NOMO-1 treated with DMSO at 0.1 percent for 48 hours (cell line): ENCODE measurements around the gene MIF.
"Not testable (repeated sequence)": the region's sequence is repeated elsewhere in the genome, so short reads cannot be mapped to it uniquely, and the experiment has no call there.

Experiments
- DNase-seq: peaks from one replicate; lab custom pipeline; 2025; ENCODE audit not compliant: unreplicated experiment; lab: John Stamatoyannopoulos, UW

MIF gene

DNA sequence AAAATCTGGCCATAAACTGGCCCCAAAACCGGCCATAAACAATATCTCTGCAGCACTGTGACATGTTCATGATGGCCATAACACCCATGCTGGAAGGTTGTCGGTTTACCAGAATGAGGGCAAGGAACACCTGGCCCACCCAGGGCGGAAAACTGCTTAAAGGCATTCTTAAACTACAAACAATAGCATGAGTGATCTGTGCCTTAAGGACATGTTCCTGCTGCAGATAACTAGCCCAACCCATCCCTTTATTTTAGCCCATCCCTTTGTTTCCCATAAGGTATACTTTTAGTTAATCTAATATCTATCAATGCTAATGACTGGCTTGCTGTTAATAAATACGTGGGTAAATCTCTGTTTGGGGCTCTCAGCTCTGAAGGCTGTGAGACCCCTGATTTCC is 6.0 kb downstream of the MIF start:
- not testable (repeated sequence) for DNase-seq

DNA sequence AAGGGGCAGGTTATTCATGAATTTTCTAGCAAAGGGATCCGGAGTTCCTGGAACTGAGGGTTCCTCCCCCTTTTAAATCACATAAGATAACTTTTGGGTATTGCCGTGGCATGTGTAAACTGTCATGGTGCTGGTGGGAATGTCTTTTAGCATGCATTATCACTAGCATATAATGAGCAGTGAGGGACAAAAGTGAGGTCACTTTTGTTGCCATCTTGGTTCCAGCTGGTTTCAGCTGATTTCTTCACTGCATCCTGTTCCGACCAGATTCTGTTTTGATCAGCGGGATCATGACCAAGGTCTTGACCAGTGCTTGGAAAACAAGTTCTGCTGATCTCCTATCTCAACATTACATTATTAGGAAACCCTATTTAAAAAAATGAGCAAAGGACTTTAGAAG is 7.4 kb downstream of the MIF start:
- DNase-seq = no peak

DNA sequence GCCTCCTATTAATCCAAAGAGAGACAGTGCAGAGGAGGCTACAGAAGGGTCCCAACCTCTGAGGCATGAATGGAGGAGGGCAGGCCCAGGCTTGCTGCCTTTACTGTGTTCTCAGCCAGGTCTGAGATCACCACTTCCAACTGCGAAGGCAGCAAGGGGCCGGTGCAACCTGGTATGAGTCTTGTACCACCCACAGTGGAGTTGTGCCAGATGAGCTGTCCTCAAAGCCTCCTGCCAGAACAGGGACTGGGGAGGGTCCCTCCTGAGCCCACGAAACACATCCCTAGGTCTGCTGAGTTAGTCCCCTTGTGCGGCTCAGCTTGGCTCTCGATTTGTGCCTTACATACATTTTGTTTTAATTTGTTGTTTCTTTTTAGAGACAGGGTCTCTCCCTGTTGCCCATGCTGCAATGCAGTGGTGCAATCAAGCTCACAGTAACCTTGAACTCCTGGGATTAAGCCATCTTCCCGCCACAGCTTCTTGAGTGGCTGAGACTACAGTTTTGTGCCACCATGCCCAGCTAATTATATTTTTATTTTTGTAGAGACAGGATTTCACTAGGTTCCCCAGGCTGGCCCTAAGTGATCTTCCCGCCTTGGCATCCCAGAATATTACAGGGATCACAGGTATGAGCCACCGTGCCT is 9.3 kb downstream of the MIF start:
- no peak for DNase-seq

DNA sequence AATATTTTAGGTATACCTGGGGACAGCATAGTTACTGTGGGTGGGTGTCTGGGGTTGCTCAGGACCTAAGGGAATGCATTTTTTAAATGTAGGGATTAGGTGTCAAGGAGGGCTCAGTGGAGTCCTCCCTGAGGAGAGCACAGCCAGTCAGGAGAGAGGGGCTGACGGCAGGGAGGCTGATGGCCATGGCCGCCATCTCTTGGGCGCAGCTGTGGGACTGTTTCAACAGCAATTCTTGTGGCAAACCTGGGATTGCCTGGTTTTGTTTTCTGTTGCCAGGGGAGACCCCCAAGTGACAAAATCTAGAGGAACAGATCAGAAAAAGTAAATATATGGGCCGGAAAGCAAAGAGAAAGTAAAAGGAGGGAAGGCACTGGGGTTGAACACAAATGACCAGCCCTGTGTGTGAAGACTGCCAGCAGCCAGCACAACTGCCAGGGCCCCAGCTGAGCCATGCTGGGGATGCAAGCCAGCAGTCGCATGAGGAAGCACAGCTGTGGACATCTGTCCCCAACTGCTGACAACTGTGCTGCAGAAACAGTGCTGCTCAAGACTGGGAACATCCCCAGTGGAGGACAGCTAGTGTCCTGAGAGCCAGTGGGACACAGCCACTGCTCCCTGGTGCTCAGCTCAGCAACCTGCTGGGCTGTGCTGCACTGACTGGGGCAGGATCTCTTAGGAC is 10.5 kb downstream of the MIF start:
- DNase-seq = no peak

DNA sequence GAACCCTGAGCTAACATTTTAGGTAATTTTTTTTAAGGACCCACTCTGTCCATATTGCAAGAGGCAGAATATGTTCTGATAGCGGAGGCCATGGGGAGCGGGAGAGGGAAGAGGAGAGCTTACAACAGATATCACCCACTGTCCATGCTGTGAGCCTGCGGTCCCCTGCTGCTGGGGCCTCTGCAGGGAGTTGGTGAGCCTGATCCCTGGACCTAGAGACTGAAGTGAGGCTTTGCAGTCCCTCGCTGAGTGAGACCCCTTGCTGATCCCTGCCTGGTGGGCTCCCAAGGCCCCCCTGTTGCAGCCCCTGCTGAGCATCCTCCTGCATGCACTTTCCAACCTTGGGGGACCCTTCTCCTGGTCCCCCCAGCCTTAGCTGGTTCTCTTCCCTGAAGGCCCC is 12.5 kb downstream of the MIF start:
- no peak for DNase-seq

DNA sequence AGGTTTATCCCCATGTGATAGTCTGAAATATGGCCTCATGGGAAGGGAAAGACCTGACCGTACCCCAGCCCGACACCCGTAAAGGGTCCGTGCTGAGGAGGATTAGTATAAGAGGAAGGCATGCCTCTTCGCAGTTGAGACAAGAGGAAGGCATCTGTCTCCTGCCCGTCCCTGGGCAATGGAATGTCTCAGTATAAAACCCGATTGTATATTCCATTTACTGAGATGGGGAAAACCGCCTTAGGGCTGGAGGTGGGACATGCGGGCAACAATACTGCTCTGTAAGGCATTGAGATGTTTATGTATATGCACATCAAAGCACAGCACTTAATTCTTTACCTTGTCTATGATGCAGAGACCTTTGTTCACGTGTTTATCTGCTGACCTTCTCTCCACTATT is 13.2 kb downstream of the MIF start:
- DNase-seq = not testable (repeated sequence)

DNA sequence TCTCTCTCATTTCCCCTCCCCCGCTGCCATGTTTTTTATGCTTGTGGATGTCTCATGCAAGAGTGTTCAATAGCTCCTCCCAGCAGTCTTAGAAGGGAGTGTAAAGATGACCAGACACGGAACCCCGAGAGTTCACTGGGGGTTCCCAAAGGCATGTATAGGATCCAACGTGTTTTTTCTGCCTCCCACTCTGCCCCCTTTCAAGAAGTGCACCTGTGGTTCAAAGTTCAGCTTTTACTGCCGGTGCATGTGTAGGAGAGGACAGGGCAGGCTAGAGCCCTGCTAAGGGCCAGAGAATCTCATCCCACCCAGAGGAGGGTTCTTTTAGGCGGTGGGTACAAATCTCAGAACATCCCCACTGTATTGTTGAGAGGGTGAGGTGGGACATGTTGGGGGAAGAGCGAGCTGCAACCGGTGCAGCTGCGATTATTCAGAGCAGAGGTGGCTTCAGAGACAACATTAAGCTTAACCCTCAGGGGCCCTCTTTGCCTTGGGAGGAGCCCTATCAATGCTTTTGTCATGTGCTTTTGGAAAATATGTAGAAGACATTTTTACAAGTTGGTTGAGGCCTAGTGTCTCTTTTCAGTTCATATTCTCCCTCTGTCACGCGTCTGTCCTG is 14.5 kb downstream of the MIF start:
- no peak for DNase-seq

DNA sequence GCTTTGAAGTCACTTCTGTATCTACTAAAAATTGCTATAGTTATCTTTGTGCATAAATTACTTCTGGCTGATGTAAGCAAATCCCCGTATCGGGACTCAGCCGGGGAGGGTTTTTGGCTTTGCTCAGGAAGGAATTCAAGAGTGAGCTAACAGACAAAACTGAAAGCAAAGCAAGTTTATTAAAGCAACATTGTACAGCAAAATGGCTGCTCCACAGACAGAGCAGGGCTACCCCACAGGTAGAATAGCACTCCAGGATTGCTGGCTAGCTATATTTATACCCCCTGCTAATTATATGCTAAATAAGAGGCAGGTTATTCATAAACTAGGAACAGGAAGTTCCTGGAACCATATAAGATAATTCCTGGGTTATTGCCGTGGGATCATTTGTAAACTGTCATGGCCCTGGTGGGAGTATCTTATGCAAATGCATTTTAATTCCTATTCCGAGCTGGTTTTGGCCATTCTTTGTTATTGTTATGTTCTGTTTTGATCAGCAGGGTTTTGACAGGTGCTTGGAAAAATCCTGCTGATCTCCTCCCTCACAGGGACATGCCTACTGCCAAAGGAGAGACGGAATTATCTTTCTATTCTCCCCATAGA is 15.2 kb downstream of the MIF start:
- DNase-seq = no peak

DNA sequence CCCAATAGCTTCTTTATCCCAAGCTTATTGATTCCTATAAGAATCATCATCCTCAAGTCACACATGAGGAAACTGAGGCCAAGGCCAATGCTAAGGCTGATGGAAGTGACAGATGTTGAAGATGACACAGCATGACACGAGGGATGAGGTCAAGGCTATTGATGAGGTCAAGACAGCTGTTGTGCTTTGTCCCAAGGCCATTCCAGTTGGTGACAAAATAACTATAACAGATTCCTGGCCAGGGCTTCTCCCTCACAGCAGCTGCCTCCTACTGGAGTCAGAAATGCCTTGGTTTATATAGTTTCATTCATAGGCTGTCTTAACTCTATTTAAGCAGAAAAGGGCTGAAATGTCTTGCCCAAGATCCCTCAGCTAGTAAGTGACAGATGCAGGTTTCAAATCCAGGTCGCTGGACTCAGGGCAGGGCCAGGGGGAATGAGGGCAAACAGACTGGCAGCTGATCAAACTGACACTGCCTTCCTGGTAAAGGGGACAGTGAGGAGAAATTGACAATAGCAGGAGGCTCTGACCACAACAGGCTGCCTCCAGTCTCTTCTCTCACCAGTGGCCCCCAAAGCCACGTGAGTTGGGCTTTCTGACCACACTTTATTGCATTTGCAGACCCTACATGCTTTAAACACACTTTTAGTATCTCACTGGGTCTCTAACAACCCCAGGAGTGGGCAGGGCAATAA is 16.5 kb downstream of the MIF start:
- no peak for DNase-seq

DNA sequence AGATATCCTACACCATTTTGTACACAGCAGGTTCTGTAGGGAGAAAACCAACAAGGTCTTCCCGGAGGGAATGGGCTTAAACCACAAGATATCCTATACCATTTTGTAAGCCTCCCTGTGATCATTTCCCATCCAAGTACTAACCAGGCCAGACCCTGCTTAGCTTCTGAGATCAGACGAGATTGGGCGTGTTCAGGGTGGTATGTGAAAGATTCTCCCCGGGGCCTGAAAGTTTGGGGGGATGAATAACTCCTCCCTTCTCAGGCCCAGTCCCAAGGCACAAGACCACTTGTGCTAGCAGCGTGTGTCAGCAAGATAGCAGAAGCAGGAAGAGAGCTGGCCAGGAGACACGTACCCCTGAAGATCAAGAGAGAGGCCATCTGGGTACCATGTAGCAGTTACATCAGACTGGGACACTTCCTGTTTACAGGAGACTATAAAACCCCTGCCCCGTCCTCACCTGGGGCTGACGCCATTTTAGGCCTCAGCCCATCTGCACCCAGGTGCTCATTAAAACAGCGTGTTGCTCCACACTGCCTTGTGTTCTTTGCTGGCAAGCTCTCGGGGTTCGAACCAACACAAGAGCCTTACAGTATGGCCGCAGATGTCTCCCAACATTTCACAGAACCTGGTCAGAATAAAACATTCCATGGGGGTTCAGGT is 17.3 kb downstream of the MIF start:
- no peak for DNase-seq

DNA sequence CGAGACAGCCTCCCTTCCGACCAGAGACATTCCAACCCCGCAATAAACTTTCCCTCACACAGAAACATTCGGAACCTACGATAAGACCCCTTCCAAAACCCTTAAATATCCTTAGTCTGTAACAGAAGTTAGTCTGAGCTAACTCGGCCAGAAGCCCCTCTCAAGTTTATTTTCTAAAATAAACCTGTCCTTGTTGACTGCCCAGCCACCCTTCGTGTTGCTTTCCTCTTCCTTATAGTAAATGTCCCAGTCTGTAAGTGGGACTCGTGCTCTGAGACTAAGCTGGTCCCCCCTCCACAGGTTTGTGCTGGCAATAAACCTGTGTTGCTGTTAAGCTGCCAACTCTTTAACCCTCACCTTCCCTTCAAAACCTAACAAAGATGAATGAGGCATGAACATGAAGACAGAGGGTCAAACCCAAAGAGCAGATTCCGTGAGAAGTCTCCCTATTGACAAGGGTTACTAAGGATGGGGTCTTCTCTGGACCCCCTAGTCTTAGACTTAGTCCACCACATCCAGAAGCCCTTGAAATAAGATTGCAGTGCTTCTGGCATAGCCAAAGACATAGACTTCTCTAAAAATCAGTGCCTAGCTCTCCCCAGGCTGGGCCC is 18.2 kb downstream of the MIF start:
- DNase-seq = no peak

DNA sequence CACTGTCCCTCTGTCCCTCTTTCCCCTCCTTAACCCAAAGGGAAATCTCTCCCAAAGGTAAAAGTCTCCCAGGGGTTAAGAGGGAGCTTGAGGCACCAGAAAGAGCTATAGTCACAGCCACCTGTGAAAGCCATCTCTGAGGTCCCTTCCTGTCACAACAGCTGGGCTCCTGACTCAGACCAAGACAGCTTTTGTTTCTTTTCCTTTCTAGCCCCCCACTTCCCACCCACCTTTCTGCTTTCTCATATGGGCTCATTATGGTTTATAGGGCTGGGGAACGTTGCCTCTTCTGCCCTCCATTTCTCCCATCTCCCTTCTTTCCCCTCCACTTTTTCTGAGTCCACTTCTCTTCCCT is 19.1 kb downstream of the MIF start:
- DNase-seq = no peak

DNA sequence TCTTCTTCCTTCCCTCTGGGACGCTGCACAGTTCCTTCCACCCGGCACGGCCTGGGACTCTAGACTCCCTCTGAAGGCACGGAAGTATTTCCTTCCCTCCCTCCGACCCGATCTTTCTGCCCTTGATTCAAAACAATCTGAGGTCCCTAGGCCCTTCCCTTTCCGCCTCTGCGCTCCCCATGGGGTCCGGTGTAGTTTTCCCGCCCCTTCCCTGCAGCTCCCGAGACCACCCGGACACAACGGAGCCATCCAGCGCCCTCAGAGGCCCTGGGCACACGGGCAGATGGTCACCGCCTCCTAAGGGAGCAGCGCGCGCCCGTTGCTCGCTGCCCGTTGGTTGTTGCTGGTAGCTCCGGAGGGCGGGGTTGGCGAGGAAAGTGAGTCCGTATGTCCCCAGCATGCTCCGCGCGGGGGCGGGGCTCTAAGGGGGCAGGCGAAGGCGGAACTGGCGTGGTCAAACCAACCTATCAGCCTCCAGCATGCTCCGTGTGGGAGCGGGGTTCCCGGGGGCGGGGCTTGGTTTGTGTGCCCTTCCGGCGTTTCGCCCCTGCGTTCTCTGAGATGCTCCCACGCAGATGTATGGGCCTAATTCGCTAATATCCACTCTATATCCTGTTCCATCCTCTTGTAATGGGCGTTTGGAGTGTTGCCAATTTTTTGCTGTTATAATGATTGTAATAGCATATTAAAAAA is 19.6 kb downstream of the MIF start:
- DNase-seq = peak; percentile 99

DNA sequence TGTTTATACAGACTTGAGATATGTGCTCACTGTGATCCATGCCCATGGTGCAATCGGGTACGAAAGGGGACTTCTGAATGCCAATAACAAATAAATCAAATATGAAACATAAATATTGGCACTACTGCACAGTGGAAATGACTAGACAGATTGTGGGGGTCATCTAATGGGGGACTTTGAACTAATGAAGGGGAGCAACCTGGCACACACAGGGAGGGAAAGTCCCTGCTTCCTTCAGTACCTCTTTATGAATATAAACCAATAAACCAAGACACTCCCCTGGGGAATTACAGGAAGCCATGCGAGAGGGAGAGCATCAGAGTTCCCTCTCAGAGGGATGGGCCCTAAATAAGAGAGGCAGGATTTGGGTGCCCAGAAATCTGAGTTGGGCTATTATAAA is 21.1 kb downstream of the MIF start:
- no peak for DNase-seq

DNA sequence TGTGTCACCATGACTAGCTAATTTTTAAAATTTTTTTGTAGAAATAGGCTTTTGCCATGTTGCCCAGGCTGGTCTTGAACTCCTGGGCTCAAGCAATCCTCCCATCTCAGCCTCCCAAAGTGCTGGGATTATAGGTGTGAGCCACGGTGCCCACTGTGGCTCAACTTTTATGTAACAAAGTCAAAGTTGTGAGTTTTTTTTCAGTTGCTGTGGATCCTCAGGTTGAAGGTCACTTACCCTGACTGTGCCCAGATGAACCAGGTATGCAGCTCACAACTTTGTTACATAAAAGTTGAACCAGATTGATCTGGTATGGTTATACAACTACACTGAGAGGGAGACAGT is 26.1 kb downstream of the MIF start:
- DNase-seq = not testable (repeated sequence)

DNA sequence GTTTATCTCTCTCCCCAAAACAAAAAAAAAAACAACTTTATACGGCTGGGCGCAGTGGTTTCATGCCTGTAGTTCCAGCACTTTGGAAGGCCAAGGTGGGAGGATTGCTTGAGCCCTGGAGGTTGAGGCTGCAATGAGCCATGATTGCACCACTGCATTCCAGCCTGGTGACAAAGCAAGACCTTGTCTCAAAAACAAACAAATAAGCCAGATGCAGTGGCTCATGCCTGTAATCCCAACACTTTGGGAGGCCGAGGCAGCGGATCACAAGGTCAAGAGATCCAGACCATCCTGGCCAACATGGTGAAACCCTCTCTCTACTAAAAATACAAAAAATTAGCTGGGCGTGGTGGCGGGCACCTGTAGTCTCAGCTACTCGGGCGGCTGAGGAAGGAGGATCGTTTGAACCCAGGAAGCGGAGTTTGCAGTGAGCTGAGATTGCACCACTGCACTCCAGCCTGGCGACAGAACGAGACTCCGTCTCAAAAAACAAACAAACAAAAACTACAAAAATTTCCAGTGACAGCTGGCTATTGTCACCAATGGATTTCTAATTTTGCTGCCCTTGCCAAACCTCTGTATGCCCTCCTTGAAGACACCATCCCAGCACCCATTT is 27.5 kb downstream of the MIF start:
- DNase-seq = not testable (repeated sequence)

DNA sequence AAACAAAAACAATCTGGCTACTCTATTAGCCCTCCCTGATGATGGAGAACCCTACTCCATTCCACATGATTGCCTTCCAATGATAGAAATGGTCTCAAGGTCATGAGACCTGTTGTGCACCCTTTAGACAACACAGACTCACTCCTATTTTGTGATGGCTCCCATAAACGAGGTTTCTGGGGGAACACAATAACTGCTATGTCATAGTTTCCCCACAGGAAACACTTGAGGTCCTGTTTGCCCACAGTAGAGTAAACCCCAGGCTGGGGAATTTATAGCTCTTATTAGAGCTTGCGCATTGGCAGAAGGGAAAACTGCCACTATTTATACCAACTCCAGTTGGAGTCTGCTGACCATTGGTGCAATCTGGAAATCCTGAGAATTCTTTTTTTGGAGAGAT is 28.7 kb downstream of the MIF start:
- DNase-seq = no peak

DNA sequence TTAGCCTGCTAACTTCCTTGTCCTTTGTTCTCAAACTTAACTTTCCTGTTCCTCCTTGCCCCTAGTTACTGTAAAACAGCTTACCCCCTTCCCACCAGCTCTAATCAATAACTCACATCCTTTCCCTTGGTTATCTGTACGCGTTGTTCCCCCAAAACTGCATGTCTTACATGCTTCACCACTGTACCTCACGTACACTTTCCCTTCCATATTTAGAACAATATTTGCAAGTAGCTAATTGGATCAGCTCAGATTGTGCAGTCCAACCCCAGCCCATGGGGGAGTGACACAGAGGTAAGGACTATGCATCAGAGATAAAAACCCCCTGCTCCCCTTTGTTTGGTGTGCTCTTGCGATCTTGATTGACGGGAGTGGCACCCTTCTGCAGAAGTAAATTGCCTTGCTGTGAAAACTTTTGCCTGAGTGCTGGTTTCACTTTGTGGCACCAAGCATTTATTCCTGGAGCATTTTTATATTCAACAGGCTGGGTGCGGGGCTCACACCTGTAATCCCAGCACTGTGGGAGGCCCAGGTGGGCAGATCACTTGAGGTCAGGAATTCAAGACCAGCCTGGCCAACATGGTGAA is 30.9 kb downstream of the MIF start:
- DNase-seq = no peak

DNA sequence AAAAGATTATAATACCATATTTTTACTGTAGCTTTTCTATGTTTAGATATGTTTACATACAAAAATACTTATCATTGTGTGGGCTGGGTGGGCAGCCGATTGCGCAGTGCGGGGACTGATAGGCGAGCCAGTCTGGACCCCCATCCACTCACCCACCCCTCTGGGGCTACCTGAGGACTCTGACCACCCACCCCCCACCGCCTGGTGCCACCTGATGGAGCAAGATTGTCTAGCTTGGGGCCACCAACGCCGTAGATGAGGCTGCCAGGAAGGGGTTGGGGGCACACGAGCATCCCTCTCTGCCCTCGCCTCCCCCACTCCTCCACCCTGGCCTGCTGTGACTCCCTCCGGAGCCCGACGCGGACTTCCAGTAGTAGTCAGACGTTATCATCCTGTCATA is 32.4 kb downstream of the MIF start:
- no peak for DNase-seq
